ENCODE measurements around the gene TAF13. TPM values are rescaled to one million over a fixed set of nuclear protein-coding genes. Genes with fewer than 3 reads are reported as not detected.

The TAF13 gene
- total RNA-seq, 3 donors from 2014 or later, result 35.7 to 52.8 (median 36.5) TPM

GRCh38 chr1:109096120-109096519 lies 20.3 kb upstream of the TAF13 start:
- no peak overlapping the region for H3K4me3 ChIP-seq
- ATAC-seq (no peak), DNase-seq (no peak)
- no peak for TF ChIP-seq CTCF (IDR thresholded peaks at IDR 0.05)
- H3K4me1 ChIP-seq (ENCODE audit: low read depth), result peaks cover 23% of the 10 kb centered on the region
- intact Hi-C loops (cut with DNase I, micrococcal nuclease), result no loop called here
- no peaks in the 10 kb centered on the region for H3K36me3 ChIP-seq (ENCODE audit: low read depth)
- no peaks in the 10 kb centered on the region for H3K9me3 ChIP-seq

GRCh38 chr1:109095631-109096030 lies 19.8 kb upstream of the TAF13 start:
- TF ChIP-seq CTCF (IDR thresholded peaks at IDR 0.05), result no peak
- DNase-seq (no peak), ATAC-seq (no peak)
- Histone ChIP-seq H3K4me1 (ENCODE audit: low read depth) (peaks cover 23% of the 10 kb centered on the region), H3K9me3 (no peaks in the 10 kb centered on the region), H3K36me3 (ENCODE audit: low read depth) (no peaks in the 10 kb centered on the region), H3K4me3 (no peak overlapping the region)
- intact Hi-C loops (cut with DNase I, micrococcal nuclease), result no loop called here

- peaks cover 28% of the 10 kb centered on the region for H3K4me1 ChIP-seq (ENCODE audit: low read depth)
- no peaks in the 10 kb centered on the region for H3K9me3 ChIP-seq
- no peaks in the 10 kb centered on the region for H3K36me3 ChIP-seq (ENCODE audit: low read depth)
- DNase-seq, result no peak
- no peak overlapping the region for H3K4me3 ChIP-seq
- intact Hi-C loops (cut with DNase I, micrococcal nuclease), result no loop called here
- no peak for TF ChIP-seq CTCF (IDR thresholded peaks at IDR 0.05)
- no peak for ATAC-seq
These were observed 19.1 kb upstream of the TAF13 start for GRCh38 chr1:109094871-109095270.

- H3K4me3 ChIP-seq, result no peak overlapping the region
- DNase-seq (no peak), ATAC-seq (no peak)
- no peaks in the 10 kb centered on the region for H3K9me3 ChIP-seq
- no peaks in the 10 kb centered on the region for H3K36me3 ChIP-seq (ENCODE audit: low read depth)
- intact Hi-C loops (cut with DNase I, micrococcal nuclease), result no loop called here
- no peak for TF ChIP-seq CTCF (IDR thresholded peaks at IDR 0.05)
- peaks cover 29% of the 10 kb centered on the region for H3K4me1 ChIP-seq (ENCODE audit: low read depth)
These were observed 18.6 kb upstream of the TAF13 start for GRCh38 chr1:109094377-109094803.

- H3K4me1 ChIP-seq (ENCODE audit: low read depth), result peaks cover 31% of the 10 kb centered on the region
- intact Hi-C loops (cut with DNase I, micrococcal nuclease), result no loop called here
- no peak overlapping the region for H3K4me3 ChIP-seq
- H3K9me3 ChIP-seq, result no peaks in the 10 kb centered on the region
- H3K36me3 ChIP-seq (ENCODE audit: low read depth), result no peaks in the 10 kb centered on the region
- ATAC-seq (peak; percentile 27), DNase-seq (no peak)
- no peak for TF ChIP-seq CTCF (IDR thresholded peaks at IDR 0.05)
These were observed 16.0 kb upstream of the TAF13 start for GRCh38 chr1:109091839-109092193.

Data from mucosa of descending colon (tissue), 3 donors.